ENCODE measurements around the gene UST.
"Not testable (repeated sequence)": the region's sequence is repeated elsewhere in the genome, so short reads cannot be mapped to it uniquely, and the experiment has no call there.

UST gene

DNA sequence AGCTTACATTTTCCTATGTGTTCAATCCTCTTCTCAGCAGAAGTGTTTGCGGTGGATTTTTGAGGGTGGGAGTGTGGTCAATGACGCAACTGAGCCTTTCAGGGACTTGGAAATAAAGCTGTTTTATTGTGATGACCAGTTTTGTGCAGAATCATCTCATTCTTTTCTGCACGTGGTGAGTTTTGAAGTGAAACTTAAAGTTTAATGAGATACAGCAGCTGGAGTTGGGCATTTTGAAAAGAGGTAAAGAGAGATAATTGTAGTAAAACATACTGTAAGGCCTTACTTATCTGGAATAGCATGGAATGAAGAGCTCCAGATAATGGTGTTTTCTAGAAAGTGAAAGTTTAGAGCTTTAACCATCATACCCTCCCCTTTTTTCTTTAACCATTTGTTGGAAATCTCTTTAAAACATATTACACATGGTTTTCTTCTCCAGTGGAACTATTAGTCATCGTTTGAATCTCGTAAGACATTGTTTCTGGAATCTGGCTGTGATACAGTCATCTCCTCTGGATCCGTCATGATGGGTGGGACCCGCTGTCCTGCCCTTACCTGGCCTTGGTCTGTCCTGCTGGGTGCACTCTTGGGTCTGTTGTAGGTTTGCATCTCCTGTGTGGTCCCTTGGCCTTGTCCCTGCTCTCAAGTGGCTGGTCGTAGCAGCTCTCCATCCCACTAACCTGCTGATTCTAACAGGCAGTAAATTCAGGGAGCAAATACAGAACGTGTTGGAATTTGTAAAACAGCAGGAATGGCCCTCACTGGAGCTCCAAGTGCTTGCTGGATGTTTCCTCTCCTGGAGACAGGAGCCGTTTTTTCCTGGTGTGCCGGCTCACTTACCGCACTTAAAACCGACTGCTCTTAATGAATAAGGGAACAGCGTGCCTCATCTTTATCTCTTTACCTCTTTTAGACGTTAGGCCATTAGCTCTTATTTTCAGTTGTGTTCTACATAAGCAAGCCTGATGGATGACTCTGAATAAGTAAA, 29.8 kb downstream of the UST start:
- H3K9ac ChIP-seq (ENCODE audit: low read depth in 1 of 2, low read length in 2 of 2), result no peak overlapping the region
- H3K4me3 ChIP-seq (ENCODE audit: low read length in 2 of 2), result no peak overlapping the region
- no peak overlapping the region for H3K27ac ChIP-seq (ENCODE audit: low read depth in 2 of 2, low read length in 2 of 2)
- H3K9me3 ChIP-seq (ENCODE audit: control insufficient read depth in 2 of 2, low read length in 2 of 2), result no peaks in the 10 kb centered on the region
- H3K4me1 ChIP-seq (ENCODE audit: control insufficient read depth in 2 of 2, insufficient read depth in 2 of 2, low read length in 2 of 2), result no peaks in the 10 kb centered on the region
- H3K27me3 ChIP-seq (ENCODE audit: control insufficient read depth in 2 of 2, insufficient read depth in 2 of 2, low read length in 2 of 2), result no peaks in the 10 kb centered on the region
- H3K36me3 ChIP-seq (ENCODE audit: control insufficient read depth in 2 of 2, insufficient read depth in 2 of 2, low read length in 2 of 2), result no peaks in the 10 kb centered on the region

DNA sequence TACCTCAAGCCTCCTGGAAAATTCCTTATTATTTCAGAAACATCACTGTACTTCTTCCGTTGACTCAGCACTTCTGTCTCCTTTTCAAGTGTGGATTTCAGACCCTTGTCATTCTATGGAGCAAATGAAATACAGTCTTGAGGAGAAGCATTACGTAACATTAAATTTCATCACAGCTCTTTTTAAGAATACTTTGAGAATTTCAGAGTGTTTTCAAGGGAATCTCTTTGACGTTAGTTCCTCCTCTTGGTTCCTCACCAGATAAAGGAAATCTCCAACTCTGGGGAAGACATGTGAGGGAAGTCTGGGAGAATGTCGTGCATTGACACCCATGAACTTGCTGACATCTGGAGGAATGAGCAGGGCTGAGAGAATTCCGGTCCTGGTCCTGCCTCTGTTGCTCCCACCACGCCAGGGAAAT, 32.3 kb downstream of the UST start:
- H3K4me3 ChIP-seq (ENCODE audit: low read length in 2 of 2), result no peak overlapping the region
- H3K36me3 ChIP-seq (ENCODE audit: control insufficient read depth in 2 of 2, insufficient read depth in 2 of 2, low read length in 2 of 2), result no peaks in the 10 kb centered on the region
- H3K4me1 ChIP-seq (ENCODE audit: control insufficient read depth in 2 of 2, insufficient read depth in 2 of 2, low read length in 2 of 2), result no peaks in the 10 kb centered on the region
- H3K27me3 ChIP-seq (ENCODE audit: control insufficient read depth in 2 of 2, insufficient read depth in 2 of 2, low read length in 2 of 2), result no peaks in the 10 kb centered on the region
- H3K9me3 ChIP-seq (ENCODE audit: control insufficient read depth in 2 of 2, low read length in 2 of 2), result no peaks in the 10 kb centered on the region
- H3K27ac ChIP-seq (ENCODE audit: low read depth in 2 of 2, low read length in 2 of 2), result no peak overlapping the region
- H3K9ac ChIP-seq (ENCODE audit: low read depth in 1 of 2, low read length in 2 of 2), result no peak overlapping the region

- not testable (repeated sequence) for H3K27ac ChIP-seq (ENCODE audit: low read depth in 2 of 2, low read length in 2 of 2); H3K9me3 ChIP-seq (ENCODE audit: control insufficient read depth in 2 of 2, low read length in 2 of 2); H3K9ac ChIP-seq (ENCODE audit: low read depth in 1 of 2, low read length in 2 of 2); H3K4me3 ChIP-seq (ENCODE audit: low read length in 2 of 2); H3K4me1 ChIP-seq (ENCODE audit: control insufficient read depth in 2 of 2, insufficient read depth in 2 of 2, low read length in 2 of 2); H3K36me3 ChIP-seq (ENCODE audit: control insufficient read depth in 2 of 2, insufficient read depth in 2 of 2, low read length in 2 of 2); H3K27me3 ChIP-seq (ENCODE audit: control insufficient read depth in 2 of 2, insufficient read depth in 2 of 2, low read length in 2 of 2)
Observed at GRCh38 chr6:148780423-148780822, 33.6 kb downstream of the UST start.

DNA sequence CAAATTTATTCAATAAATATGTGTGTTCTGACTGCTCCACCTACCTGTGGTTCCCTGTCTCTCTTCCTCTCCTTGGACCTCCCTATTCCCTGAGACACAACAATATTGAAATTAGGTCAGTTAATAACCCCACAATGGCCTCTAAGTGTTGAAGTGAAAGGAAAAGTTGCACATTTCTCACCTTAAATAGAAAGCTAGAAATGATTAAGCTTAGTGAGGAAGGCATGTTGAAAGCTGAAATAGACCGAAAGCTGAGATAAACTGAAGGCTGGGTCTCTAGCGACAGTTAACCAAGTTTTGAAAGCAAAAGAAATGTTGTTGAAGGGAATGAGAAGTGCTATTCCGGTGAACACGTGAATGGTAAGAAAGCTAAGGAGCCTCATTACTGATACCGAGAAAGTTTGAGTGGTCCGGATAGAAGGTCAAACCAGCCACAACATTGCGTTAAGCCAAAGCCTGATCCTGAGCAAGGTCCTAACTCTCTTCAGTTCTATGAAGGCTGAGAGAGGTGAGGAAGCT, 34.1 kb downstream of the UST start:
- Histone ChIP-seq H3K9me3 (ENCODE audit: control insufficient read depth in 2 of 2, low read length in 2 of 2) (no peaks in the 10 kb centered on the region), H3K4me1 (ENCODE audit: control insufficient read depth in 2 of 2, insufficient read depth in 2 of 2, low read length in 2 of 2) (no peaks in the 10 kb centered on the region), H3K27me3 (ENCODE audit: control insufficient read depth in 2 of 2, insufficient read depth in 2 of 2, low read length in 2 of 2) (no peaks in the 10 kb centered on the region), H3K9ac (ENCODE audit: low read depth in 1 of 2, low read length in 2 of 2) (no peak overlapping the region), H3K36me3 (ENCODE audit: control insufficient read depth in 2 of 2, insufficient read depth in 2 of 2, low read length in 2 of 2) (no peaks in the 10 kb centered on the region), H3K27ac (ENCODE audit: low read depth in 2 of 2, low read length in 2 of 2) (no peak overlapping the region), H3K4me3 (ENCODE audit: low read length in 2 of 2) (no peak overlapping the region)

DNA sequence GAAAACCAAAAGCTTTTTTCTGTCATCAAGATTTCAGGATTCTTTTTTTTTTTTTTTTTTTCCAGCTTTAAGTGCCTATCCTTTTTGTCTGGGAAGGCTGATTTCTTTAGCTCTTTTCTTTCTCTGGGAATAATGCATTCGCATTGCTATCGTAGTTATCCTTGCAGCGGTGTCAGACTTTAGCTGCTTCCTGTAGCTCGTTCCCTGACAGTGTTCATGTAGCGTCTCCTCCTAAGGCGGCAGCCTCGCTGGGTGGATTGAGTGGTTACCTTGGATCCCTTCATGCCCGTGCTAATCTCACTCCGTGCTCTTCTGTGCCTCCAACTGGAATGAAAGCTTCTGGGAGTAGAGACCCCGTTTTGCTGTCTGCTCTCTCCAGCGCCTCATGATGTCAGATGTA, 43.1 kb downstream of the UST start:
- Histone ChIP-seq H3K9ac (ENCODE audit: low read depth in 1 of 2, low read length in 2 of 2) (no peak overlapping the region), H3K27me3 (ENCODE audit: control insufficient read depth in 2 of 2, insufficient read depth in 2 of 2, low read length in 2 of 2) (no peaks in the 10 kb centered on the region), H3K27ac (ENCODE audit: low read depth in 2 of 2, low read length in 2 of 2) (no peak overlapping the region), H3K36me3 (ENCODE audit: control insufficient read depth in 2 of 2, insufficient read depth in 2 of 2, low read length in 2 of 2) (no peaks in the 10 kb centered on the region), H3K4me3 (ENCODE audit: low read length in 2 of 2) (no peak overlapping the region), H3K9me3 (ENCODE audit: control insufficient read depth in 2 of 2, low read length in 2 of 2) (no peaks in the 10 kb centered on the region), H3K4me1 (ENCODE audit: control insufficient read depth in 2 of 2, insufficient read depth in 2 of 2, low read length in 2 of 2) (no peaks in the 10 kb centered on the region)

DNA sequence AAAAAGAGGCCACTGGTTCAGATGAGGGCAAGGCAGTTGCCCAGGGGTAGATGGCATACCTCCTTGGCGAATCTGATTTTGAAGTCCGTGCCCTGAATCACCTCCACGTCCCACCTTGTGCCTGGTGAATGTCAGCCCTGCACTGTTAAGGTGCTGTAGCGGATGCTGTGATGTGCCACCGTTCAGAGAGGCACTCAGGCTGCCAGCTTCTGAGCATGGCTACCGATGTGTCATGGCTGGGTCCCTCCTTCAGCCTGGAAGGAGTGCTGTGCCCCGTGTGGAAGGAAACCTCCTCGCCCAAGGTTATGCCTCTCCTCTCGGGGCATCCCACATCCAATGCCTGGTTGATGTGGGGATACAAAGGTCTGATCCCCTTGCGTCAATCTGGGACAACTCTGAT, 43.6 kb downstream of the UST start:
- Histone ChIP-seq H3K4me3 (ENCODE audit: low read length in 2 of 2) (no peak overlapping the region), H3K4me1 (ENCODE audit: control insufficient read depth in 2 of 2, insufficient read depth in 2 of 2, low read length in 2 of 2) (no peaks in the 10 kb centered on the region)

DNA sequence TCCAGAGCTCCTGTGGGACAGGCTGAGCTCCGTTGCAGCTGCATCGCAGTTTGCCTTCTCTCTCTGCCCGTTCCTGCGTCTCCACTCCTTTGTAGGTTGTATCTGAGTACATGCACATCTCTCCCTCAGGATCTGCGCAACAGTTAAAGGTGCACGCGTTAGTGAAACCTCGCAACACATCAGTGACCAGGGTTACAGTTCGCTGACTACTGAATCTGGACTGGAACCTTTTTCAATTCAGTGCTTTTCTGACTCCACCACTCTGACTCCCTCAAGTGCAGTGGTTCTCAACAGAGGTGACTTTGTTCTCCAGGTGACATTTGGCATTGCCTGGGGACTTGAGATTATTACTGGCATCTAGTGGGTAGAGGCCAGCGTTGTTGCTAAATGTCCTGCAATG, 44.0 kb downstream of the UST start:
- Histone ChIP-seq H3K4me3 (ENCODE audit: low read length in 2 of 2) (no peak overlapping the region), H3K9ac (ENCODE audit: low read depth in 1 of 2, low read length in 2 of 2) (no peak overlapping the region), H3K4me1 (ENCODE audit: control insufficient read depth in 2 of 2, insufficient read depth in 2 of 2, low read length in 2 of 2) (no peaks in the 10 kb centered on the region), H3K36me3 (ENCODE audit: control insufficient read depth in 2 of 2, insufficient read depth in 2 of 2, low read length in 2 of 2) (no peaks in the 10 kb centered on the region), H3K27me3 (ENCODE audit: control insufficient read depth in 2 of 2, insufficient read depth in 2 of 2, low read length in 2 of 2) (no peaks in the 10 kb centered on the region), H3K27ac (ENCODE audit: low read depth in 2 of 2, low read length in 2 of 2) (no peak overlapping the region), H3K9me3 (ENCODE audit: control insufficient read depth in 2 of 2, low read length in 2 of 2) (no peaks in the 10 kb centered on the region)

More for the DNA sequence above, 43.6 kb downstream of the UST start:
- no peaks in the 10 kb centered on the region for H3K9me3 ChIP-seq (ENCODE audit: control insufficient read depth in 2 of 2, low read length in 2 of 2)
- H3K27ac ChIP-seq (ENCODE audit: low read depth in 2 of 2, low read length in 2 of 2), result no peak overlapping the region
- H3K36me3 ChIP-seq (ENCODE audit: control insufficient read depth in 2 of 2, insufficient read depth in 2 of 2, low read length in 2 of 2), result no peaks in the 10 kb centered on the region
- no peak overlapping the region for H3K9ac ChIP-seq (ENCODE audit: low read depth in 1 of 2, low read length in 2 of 2)
- no peaks in the 10 kb centered on the region for H3K27me3 ChIP-seq (ENCODE audit: control insufficient read depth in 2 of 2, insufficient read depth in 2 of 2, low read length in 2 of 2)

- Histone ChIP-seq H3K4me3 (ENCODE audit: low read length in 2 of 2) (no peak overlapping the region), H3K36me3 (ENCODE audit: control insufficient read depth in 2 of 2, insufficient read depth in 2 of 2, low read length in 2 of 2) (no peaks in the 10 kb centered on the region), H3K4me1 (ENCODE audit: control insufficient read depth in 2 of 2, insufficient read depth in 2 of 2, low read length in 2 of 2) (no peaks in the 10 kb centered on the region), H3K27ac (ENCODE audit: low read depth in 2 of 2, low read length in 2 of 2) (no peak overlapping the region), H3K27me3 (ENCODE audit: control insufficient read depth in 2 of 2, insufficient read depth in 2 of 2, low read length in 2 of 2) (no peaks in the 10 kb centered on the region), H3K9ac (ENCODE audit: low read depth in 1 of 2, low read length in 2 of 2) (no peak overlapping the region), H3K9me3 (ENCODE audit: control insufficient read depth in 2 of 2, low read length in 2 of 2) (no peaks in the 10 kb centered on the region)
Observed at GRCh38 chr6:148791372-148791771, 44.5 kb downstream of the UST start.

- H3K4me3 ChIP-seq (ENCODE audit: low read length in 2 of 2), result no peak overlapping the region
- no peaks in the 10 kb centered on the region for H3K9me3 ChIP-seq (ENCODE audit: control insufficient read depth in 2 of 2, low read length in 2 of 2)
- H3K9ac ChIP-seq (ENCODE audit: low read depth in 1 of 2, low read length in 2 of 2), result no peak overlapping the region
- H3K4me1 ChIP-seq (ENCODE audit: control insufficient read depth in 2 of 2, insufficient read depth in 2 of 2, low read length in 2 of 2), result no peaks in the 10 kb centered on the region
- no peaks in the 10 kb centered on the region for H3K36me3 ChIP-seq (ENCODE audit: control insufficient read depth in 2 of 2, insufficient read depth in 2 of 2, low read length in 2 of 2)
- H3K27ac ChIP-seq (ENCODE audit: low read depth in 2 of 2, low read length in 2 of 2), result no peak overlapping the region
- no peaks in the 10 kb centered on the region for H3K27me3 ChIP-seq (ENCODE audit: control insufficient read depth in 2 of 2, insufficient read depth in 2 of 2, low read length in 2 of 2)
Observed at GRCh38 chr6:148793721-148794120, 46.9 kb downstream of the UST start.

GRCh38 chr6:148794797-148795196, 48.0 kb downstream of the UST start:
- H3K9ac ChIP-seq (ENCODE audit: low read depth in 1 of 2, low read length in 2 of 2), result no peak overlapping the region
- H3K4me1 ChIP-seq (ENCODE audit: control insufficient read depth in 2 of 2, insufficient read depth in 2 of 2, low read length in 2 of 2), result no peaks in the 10 kb centered on the region
- no peaks in the 10 kb centered on the region for H3K9me3 ChIP-seq (ENCODE audit: control insufficient read depth in 2 of 2, low read length in 2 of 2)
- H3K27me3 ChIP-seq (ENCODE audit: control insufficient read depth in 2 of 2, insufficient read depth in 2 of 2, low read length in 2 of 2), result no peaks in the 10 kb centered on the region
- no peaks in the 10 kb centered on the region for H3K36me3 ChIP-seq (ENCODE audit: control insufficient read depth in 2 of 2, insufficient read depth in 2 of 2, low read length in 2 of 2)
- H3K4me3 ChIP-seq (ENCODE audit: low read length in 2 of 2), result no peak overlapping the region
- H3K27ac ChIP-seq (ENCODE audit: low read depth in 2 of 2, low read length in 2 of 2), result no peak overlapping the region

Measured in mucosa of rectum (tissue), 2 donors.